Activated CD4-positive, alpha-beta T cell treated with anti-CD3 and anti-CD28 coated beads for 24 hours (primary cell): ENCODE measurements around the gene CDKN2B-AS1.

Experiments used
- DNase-seq, 2 donors: peaks; one replicate each; pipeline ENCODE4 v3.0.0-alpha.2; 2020; ENCODE audit warnings: low read depth in 2 of 2

Gene CDKN2B-AS1

DNA sequence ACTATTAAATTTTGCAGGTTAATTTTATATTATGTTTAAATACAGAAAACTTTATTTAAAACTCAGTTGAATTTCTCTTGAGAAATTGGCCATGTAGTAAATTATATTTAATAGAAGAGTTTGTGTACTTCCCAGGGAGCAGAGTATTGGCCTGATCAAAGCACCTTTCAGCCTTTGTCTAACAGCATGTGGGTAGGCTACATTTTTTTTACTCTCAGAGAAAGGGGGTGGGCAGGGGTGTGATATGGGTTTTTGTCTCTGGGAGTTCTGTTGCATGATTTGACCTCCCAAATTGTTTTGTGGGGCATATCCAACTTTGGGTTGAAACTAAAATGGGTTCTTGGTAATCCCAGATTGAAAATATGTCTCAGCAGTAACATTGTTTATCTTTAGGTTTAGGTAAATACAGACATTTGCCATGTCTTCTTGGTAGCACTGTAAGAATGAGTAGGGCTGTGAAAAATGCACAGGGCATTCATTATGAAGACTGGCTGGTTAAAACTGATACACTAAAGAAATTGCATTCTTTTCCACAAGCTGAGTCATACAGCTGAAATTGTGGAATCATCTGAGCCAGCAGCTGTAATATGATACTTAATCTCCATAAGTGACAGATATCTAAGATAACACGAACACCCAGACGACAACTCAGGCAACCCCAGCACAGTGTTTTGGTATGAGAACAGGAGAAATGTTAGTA lies 89.9 kb downstream of the CDKN2B-AS1 start:
- no peak for DNase-seq

DNA sequence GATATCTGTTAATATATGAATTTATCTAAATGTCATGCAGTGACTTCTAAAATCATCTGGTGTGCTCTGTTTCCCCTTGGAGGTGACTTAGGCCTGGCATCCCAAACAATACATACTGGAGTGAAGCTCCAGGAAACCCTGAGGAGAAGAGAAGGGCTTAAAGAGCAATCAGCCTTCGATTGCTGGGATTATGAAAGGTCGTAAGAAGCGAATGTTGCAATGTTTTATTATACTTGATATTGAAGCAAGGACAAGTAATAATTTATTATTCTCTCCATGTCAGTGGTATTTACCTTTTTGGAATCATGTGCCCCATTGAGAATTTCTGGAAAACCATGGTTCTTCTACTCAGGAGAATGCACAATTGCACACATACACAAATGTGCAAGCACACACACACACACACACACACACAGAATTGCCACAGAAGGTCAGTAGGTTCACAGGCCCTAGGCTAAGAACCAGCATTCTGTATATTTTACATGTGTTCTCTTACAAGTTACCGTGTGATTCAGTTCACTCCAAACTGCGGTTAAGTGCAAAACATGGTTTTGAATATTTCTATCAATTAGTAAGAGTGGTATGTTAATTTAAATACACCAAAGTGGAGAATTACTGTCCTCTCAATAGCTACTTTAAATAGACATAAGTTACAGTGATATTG lies 93.6 kb downstream of the CDKN2B-AS1 start:
- DNase-seq = no peak

DNA sequence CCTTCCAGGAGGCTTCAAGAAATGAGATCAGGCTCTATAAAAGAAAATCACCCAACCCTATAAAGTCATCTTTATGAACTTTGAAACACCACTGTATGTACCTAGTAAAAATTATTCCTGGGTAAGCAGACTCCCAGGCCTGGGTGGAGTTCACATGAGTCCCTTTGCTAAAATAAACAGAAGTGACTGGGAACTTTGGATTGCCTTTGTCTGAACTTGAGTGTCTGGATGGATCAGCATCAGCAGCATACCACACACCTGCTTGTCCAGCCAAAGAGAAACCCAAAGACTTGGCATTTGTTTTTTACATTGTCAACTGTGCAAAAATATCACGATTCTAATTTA lies 94.1 kb downstream of the CDKN2B-AS1 start:
- DNase-seq = no peak

DNA sequence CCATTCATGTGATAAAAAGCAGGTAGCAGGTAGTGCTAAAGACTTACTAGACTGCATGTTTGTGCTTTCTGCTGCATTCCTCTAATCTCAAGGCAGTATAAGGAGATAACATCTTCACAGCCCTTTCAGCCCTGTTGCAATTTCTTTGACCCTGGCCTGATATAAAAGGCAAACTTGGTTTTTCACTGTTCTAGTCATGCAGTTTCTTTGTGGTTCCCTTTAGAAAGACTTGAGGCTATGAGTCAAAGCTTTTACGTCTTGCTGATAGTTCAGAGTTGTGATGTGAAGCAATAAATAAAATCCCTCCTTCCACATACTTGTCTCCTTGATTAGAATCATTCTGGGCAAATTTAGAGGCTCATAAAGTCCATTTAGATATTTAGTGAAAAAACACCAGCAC lies 103.1 kb downstream of the CDKN2B-AS1 start:
- DNase-seq = no peak

DNA sequence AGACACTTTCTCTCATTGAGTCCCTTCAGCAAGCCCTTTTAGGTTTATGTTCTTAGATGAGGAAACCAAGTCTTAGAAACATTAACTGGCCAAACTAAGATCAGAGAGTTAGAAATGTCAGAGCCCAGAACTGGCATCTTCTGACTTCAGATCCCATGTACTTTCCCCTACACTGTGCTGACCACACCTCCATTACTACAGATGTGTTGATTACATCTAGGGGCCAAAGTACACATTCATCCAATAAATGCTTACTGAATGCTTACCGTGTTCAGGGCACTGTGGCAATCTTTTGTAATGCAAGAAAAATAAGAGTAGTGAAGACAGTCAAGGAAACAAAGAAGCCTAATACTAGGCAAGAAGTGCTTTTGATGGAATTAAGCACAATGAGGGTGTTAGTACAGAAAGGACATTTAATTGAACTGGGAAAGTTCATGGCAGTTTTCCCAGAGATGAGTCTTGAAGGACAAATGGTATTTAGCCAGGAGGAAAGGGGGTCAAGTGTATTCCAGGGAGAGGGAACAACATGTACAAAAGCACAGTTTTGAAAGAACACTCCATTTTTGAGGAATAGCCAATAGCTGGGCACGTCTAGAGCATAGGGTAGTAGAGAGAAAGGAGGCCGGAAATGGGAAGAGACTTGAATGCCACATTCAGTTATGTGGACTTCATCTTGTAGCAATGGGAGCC lies 104.2 kb downstream of the CDKN2B-AS1 start:
- DNase-seq = no peak

DNA sequence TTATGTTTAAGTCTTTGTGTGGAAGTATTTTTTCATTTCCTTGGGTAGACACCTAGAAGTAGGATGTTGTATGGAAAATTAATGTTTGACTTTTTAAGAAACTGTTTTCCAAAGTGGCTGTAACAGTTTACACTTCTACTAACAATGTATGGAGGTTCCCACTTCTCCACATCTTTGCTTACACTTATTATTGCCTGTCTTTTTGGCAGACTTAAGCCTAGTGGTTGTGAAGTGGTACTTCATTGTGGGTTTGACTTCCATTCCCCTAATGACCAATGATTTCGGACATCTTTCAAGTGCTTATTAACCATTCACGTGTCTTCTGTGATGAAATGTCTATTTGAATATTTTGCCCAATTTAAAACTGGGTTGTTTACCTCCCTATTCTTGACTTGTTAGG lies 106.0 kb downstream of the CDKN2B-AS1 start:
- DNase-seq = no peak

DNA sequence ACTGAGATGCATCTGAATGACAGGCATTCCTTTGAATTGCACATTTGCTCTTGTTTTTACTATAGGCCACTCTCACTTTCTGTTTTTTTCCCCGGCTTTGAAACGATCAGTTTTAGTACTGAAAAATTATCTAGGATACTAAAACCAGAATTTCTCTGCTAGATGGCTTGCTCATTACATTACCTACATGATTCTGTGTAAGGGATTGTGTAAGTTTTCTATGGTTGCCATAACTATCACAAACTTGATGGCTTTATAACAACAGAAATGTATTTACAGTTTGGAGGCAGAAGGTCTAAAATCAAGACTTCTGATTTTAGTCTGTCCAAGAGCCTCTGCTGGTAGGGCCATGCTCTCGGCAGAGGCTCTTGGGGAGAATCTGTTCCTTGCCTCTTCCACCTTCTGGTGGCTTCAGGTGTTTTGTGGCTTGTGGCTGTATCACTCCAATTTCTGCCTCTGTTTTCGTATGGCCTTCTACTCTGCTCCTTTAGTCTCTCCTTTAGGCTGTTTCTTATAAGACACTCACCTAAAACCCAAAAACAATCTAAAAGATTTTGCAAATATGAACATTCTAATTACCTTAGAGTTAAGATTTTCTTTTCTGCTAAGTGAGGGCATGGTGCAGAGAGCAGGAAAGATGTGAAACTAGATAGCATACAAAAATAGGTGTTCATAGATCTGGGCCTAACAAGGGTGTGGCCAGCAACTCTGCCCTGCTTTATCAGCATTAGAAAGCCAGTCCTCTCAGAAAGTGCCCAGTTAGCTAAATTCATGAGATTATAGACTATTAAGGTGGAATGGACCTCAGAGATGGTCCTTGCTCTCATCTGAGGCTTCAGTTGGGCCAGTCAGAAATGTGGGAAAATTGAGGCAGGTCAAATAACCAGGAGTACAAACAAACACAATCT lies 107.8 kb downstream of the CDKN2B-AS1 start:
- DNase-seq = no peak

DNA sequence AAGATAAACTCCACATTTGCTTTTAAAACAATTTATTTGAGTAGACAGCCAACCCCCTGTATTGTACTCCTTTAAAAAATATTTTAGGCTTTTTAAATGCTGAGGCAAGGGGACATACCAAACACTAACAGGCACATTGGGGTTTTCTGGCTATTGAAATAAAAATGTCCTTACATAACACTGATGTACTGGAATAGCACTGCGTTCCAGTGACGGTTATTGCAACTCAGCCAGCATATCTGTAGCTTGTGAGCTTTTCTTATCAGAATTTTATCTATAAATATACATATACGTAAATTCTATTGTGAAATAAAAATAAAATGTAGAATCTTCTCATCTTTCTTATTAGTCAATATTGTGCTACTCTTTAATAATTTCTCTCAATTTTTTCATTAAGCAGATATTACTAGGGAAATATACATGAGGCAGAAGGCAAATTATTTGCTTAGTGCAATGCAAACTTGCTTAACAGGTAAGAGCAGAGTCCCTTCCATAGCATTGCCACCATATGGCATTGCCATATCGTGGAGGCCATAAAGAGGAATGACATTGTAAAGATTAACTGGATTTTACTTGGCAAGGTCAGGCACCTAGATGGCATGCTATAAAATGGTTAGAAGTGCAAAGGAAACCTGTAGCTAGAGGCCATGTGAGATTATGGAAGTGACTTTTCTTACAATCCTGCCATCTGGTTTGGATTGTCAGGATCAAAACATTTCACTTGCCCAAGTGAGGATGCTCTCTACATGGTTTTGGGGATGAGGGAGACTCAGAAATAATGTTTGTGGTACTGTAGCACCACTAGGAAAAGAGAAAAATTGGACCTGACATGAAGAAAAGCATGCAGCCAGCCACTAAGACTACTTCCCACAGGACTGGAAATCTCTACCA lies 109.3 kb downstream of the CDKN2B-AS1 start:
- no peak for DNase-seq

DNA sequence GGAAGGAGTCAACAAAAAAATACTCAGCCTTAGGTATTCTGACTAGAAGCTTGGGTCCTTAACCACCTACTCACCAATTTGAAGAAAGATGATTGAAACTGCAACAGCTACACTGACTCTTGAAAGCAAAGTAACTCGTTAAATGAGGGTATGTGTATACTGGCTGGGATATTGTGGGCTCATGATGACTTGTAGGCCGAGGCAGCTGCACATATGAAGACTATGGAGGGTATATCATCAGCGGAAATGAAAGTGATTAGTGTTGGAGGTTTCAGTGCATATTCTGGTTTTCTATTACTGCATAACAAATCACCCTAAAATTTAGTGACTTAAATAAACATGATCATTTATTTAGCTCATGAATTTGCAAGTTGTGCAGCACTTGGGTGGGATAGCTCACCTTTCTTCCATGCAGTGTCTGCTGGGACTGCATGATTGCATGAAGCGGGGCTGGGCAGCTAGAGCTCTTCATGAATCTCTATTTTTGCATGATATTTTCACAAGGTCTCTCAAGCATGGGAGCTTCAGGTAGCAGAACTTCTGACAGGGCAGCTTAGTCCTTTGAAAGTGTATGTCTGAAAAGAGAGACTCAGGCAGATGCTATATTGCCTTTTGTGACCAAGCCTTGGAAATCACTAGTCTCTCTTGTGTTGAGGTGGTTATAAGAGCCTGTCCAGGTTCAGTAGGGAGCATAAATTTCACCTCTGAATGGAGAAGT lies 110.6 kb downstream of the CDKN2B-AS1 start:
- DNase-seq = no peak

DNA sequence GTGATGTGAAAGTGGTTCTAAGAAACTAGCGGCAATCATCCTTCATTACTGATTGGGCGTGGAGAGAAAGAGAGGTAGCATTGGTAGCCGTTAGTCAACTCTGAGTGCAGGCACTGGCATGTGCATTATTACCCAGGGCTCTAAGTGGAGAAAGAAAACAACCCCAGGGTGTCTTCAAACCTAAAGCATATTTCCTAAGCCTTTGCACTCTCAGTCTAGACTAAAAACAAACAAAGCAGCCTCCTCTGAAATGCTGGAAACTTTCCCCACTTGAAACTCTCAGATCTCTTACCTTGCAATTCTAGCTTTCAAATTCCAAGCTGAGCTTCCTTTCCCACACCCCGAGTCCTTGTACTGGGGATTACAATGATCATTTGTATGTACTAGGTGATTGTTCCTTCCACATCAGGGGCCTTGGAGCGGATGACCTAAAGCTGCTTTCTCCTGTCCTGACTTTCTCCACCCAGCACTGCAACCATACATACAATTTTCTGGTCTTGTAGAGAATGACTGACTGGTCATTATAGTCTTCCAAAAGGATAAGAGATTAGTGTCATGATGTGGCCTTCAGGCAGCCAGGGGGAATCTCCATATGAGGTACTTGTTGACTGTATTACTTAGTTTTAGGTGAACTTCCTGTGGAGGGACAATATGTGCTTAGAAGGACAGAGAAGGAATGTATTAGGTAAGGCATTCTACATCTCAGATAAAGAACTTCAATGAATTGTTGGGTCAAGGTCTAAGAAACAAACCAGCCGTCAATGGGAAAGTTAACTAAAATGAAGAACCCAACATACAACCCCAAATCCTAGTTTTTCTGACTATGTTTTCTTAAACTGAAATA lies 112.8 kb downstream of the CDKN2B-AS1 start:
- DNase-seq = no peak

DNA sequence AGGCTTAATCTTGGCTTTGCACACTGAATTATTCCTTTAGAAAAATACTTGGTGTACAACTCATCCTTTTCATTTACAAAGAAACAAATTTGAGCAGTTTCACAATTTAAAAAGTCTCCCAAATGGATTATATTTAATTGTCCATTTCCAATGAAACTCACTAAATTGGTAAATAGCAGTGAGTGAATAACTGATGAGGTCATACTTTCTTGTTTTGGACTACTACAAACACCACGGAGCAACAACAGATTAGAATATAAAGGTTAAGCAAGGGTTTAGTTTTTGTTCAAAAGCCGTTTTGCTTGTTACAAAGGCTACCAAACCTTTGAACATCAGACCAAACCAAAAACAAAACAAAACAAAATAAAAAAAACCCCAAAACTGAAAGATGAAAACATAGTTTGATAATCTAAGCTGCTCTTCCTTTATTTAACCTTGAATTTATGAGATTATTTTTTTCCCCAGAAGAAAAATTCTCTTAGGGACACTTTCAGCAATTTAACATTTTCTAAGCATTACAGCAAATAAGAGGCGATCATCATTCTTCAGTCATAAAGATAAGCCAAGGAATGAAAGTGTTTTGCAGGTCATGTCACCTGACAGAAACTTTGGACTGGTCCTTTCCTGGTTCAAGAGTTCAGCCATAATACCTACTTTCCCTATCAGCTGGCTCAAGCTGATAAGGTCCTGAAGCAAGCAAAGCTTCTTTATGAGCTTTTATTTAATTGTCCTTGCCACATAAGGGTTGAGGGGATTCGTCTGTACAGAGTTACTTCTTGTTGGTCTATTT lies 114.2 kb downstream of the CDKN2B-AS1 start:
- DNase-seq = no peak

DNA sequence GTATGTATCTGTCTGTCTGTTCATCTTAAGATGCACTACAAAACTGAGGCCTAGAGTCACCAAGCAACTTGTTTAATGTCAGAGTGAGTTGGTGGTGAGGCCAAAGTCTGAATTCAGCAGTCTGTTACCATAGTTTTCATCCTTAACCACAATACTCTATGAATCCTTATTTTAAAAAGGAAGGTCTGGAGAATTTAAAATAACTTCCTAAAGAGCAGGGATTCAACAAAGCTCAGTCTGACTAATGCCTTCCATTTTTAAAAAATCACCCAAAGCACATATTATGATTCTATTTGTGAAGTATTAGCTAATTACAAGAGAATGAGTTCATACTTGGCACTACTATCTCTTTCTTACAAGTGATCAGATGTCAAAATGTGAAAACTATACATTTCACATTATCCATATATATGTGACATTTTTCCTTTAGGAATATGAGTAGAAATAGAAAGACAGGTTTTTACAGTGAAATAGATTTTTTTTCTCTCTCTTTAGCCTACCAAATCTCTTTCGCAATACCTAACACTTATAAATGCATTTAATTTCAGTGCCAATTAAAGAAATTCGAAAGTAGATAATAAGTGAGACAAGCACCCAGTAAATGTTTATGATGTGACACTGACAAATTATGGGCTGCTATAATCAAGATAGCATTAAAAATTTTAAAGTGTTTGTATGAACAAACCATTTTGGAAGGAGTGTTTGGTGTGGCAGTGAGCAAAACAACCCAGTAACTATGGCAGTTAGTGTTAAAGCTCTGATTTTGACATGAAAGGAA lies 116.8 kb downstream of the CDKN2B-AS1 start:
- no peak for DNase-seq

DNA sequence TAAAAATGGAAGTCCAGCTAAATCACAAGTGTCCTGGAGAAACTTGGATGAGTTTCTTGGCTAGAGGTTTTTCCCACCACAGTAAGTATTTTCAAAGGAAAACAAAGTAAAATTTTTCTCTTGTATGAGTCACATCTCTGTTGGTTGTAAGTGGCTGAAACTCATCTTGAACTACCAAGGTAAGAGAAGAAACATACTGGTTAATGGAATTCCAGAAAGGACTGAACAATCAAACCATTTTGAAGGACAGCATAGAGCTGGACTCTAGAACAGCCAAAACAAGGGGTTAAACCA lies 117.3 kb downstream of the CDKN2B-AS1 start:
- DNase-seq = no peak

DNA sequence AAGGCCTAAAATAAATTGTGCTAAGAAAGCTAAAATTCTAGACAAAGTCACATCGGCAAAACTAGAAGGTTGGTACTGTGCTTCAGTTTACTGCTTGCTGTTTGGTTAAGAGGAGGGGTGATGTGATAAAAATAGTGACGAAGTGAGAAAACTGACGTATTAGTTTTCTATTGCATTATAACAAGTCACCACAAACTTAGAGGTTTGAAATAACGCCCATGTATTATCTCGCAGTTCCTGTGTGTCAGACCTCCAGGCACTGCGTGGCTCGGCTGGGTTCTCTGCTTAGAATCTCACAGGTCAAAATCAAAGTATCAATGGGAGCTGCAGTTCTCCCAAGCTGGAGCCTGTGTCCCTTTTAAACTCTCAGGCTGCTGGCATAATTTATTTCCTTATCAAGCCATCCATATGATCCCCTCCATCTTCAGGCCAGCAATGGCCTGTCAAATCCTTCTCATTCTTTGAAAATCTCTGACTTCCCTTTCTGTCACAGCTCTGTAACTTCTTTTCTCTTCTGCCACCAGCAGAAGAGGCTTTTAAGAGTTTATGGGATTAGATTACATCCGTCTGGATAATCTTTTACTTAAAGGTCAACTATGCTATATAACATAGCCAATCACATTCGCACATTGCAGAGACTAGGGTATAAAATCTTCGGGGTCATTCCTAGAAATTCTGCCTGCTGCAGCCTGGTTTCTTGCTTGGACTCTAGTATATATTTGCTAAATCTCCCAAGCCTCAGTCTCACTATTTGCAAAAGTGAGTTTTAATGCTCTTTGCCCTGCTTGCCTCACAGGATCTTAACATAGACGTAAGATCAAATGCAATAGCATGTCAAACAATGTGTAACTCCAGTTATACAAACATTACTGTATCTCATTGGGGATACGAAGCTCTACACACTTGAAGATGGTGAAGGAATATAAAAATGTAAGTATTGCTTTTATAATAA lies 118.6 kb downstream of the CDKN2B-AS1 start:
- DNase-seq = no peak

DNA sequence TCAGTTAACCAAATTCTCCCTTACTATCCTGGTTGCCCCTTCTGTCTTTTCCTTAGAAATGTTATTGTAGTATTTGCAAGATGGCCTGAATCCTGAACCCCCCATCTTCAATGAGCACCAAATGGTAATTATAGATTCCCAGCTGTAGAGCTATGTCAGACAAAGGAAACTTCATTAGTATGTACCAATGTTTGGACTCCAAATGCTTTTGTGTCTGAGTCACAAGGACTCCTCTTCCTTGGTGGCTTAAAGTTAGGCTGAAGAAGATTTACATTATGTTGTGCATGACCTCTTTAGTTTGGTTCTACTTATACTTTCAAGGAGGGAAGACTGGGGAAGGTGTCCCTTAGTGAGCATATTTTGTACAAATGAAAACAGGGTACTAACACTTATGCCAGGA lies 120.4 kb downstream of the CDKN2B-AS1 start:
- DNase-seq = no peak

DNA sequence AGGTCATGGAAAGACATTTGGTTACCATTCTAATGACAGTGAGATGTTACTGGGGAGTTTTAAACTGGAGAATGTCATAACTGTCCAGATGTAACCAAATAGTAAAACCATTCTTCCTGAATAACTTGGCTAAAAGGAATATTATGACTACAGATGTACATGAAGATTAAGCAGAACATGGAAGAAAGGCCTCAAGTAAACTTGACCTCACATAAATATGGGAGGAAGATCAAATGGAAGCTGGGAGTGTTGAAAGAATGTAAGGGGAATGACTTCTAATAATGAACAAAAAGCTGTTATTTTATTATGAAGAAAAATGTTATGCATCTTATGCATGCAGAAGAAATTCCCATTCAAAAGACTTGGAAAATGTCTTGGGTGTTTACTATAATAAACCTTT lies 122.2 kb downstream of the CDKN2B-AS1 start:
- no peak for DNase-seq
